Measurements from ENCODE around the gene GTF2A1.

Gene GTF2A1

GRCh38 chr14:81177225-81177624, 43.5 kb downstream of the GTF2A1 start:
- DNase-seq (ENCODE audit: low read depth in 2 of 2): no peak

- no peak for DNase-seq (ENCODE audit: low read depth in 2 of 2)
Observed at GRCh38 chr14:81176241-81176640, 44.5 kb downstream of the GTF2A1 start.

- DNase-seq (ENCODE audit: low read depth in 2 of 2): no peak
Observed at GRCh38 chr14:81172881-81173280, 47.9 kb downstream of the GTF2A1 start.

GRCh38 chr14:81172353-81172752, 48.4 kb downstream of the GTF2A1 start:
- DNase-seq (ENCODE audit: low read depth in 2 of 2): no peak

GRCh38 chr14:81170829-81171195, 49.9 kb downstream of the GTF2A1 start:
- DNase-seq (ENCODE audit: low read depth in 2 of 2): no peak

GRCh38 chr14:81170104-81170828, 50.5 kb downstream of the GTF2A1 start:
- peak; percentile 75 to 82 for DNase-seq (ENCODE audit: low read depth in 2 of 2)

GRCh38 chr14:81169711-81170103, 51.1 kb downstream of the GTF2A1 start:
- DNase-seq (ENCODE audit: low read depth in 2 of 2): no peak

GRCh38 chr14:81169267-81169666, 51.5 kb downstream of the GTF2A1 start:
- DNase-seq (ENCODE audit: low read depth in 2 of 2): no peak

- no peak for DNase-seq (ENCODE audit: low read depth in 2 of 2)
Observed at GRCh38 chr14:81166121-81166520, 54.6 kb downstream of the GTF2A1 start.

GRCh38 chr14:81165188-81165587, 55.6 kb downstream of the GTF2A1 start:
- DNase-seq (ENCODE audit: low read depth in 2 of 2): no peak

GRCh38 chr14:81164167-81164774, 56.5 kb downstream of the GTF2A1 start:
- DNase-seq (ENCODE audit: low read depth in 2 of 2): no peak

GRCh38 chr14:81162941-81163340, 57.8 kb downstream of the GTF2A1 start:
- no peak for DNase-seq (ENCODE audit: low read depth in 2 of 2)

- DNase-seq (ENCODE audit: low read depth in 2 of 2): no peak
Observed at GRCh38 chr14:81161749-81162148, 59.0 kb downstream of the GTF2A1 start.

GRCh38 chr14:81161088-81161487, 59.7 kb downstream of the GTF2A1 start:
- no peak for DNase-seq (ENCODE audit: low read depth in 2 of 2)

- no peak for DNase-seq (ENCODE audit: low read depth in 2 of 2)
Observed at GRCh38 chr14:81157431-81157830, 63.3 kb downstream of the GTF2A1 start.

GRCh38 chr14:81153187-81153586, 67.6 kb downstream of the GTF2A1 start:
- DNase-seq (ENCODE audit: low read depth in 2 of 2): no peak

- DNase-seq (ENCODE audit: low read depth in 2 of 2): no peak
Observed at GRCh38 chr14:81148635-81149034, 72.1 kb downstream of the GTF2A1 start.

GRCh38 chr14:81147140-81147897, 73.4 kb downstream of the GTF2A1 start:
- no peak for DNase-seq (ENCODE audit: low read depth in 2 of 2)

- no peak for DNase-seq (ENCODE audit: low read depth in 2 of 2)
Observed at GRCh38 chr14:81144824-81145603, 75.7 kb downstream of the GTF2A1 start.

- DNase-seq (ENCODE audit: low read depth in 2 of 2): no peak
Observed at GRCh38 chr14:81143793-81144192, 77.0 kb downstream of the GTF2A1 start.

GRCh38 chr14:81141426-81141825, 79.3 kb downstream of the GTF2A1 start:
- no peak for DNase-seq (ENCODE audit: low read depth in 2 of 2)

GRCh38 chr14:81138429-81138828, 82.3 kb downstream of the GTF2A1 start:
- no peak for DNase-seq (ENCODE audit: low read depth in 2 of 2)
